ENCODE data around the gene YPEL3.

YPEL3 gene

GRCh38 chr16:30065102-30065942 lies 30.7 kb downstream of the YPEL3 start, which contains the start of gene ALDOA (continued):
- TF ChIP-seq ZNF791 (tag by site-specific recombination; IDR thresholded peaks at IDR 0.05) (no peak), ZNF10 (tag by site-specific recombination; IDR thresholded peaks at IDR 0.05) (peak; percentile 37), ZNF24 (tag by site-specific recombination; IDR thresholded peaks at IDR 0.05) (peak; percentile 97), ZNF529 (tag by site-specific recombination; IDR thresholded peaks at IDR 0.05; ENCODE audit: insufficient replicate concordance) (no peak), ZNF624 (tag by site-specific recombination; IDR thresholded peaks at IDR 0.05) (no peak), GLI4 (tag by site-specific recombination; IDR thresholded peaks at IDR 0.05) (peak; percentile 82), HOXD13 (CRISPR knock-in tag; IDR thresholded peaks at IDR 0.05; ENCODE audit: borderline replicate concordance) (0 out of 2 replicates have a peak, but pooled peaks have one; percentile 14), KLF10 (tag by site-specific recombination; IDR thresholded peaks at IDR 0.05) (peak; percentile 93), ZNF221 (tag by site-specific recombination; IDR thresholded peaks at IDR 0.05; ENCODE audit: borderline replicate concordance) (peak; percentile 14; the same call in 1 of the 2 replicates), ZNF398 (tag by site-specific recombination; IDR thresholded peaks at IDR 0.05) (peak; percentile 98), ZNF23 (tag by site-specific recombination; IDR thresholded peaks at IDR 0.05; ENCODE audit: borderline replicate concordance) (no peak), KLF8 (tag by site-specific recombination; IDR thresholded peaks at IDR 0.05) (peak; percentile 93), ZSCAN4 (tag by site-specific recombination; IDR thresholded peaks at IDR 0.05) (peak; percentile 56), ZXDB (tag by site-specific recombination; IDR thresholded peaks at IDR 0.05) (peak; percentile 98), ZNF610 (tag by site-specific recombination; IDR thresholded peaks at IDR 0.05; ENCODE audit: borderline replicate concordance) (peak; percentile 89), ZNF404 (tag by site-specific recombination; IDR thresholded peaks at IDR 0.05) (no peak), PRDM1 (tag by site-specific recombination; IDR thresholded peaks at IDR 0.05) (peak; percentile 97), MYNN (tag by site-specific recombination; IDR thresholded peaks at IDR 0.05; ENCODE audit: borderline replicate concordance) (peak; percentile 30; the same call in 1 of the 2 replicates), ZNF600 (tag by site-specific recombination; IDR thresholded peaks at IDR 0.05) (peak; percentile 98), IKZF3 (tag by site-specific recombination; IDR thresholded peaks at IDR 0.05) (peak; percentile 99), ZNF843 (tag by site-specific recombination; IDR thresholded peaks at IDR 0.05) (peak; percentile 87), ZNF530 (tag by site-specific recombination; IDR thresholded peaks at IDR 0.05; ENCODE audit: low read depth) (no peak), PRDM4 (tag by site-specific recombination; IDR thresholded peaks at IDR 0.05) (peak; percentile 63), BCL11A (tag by site-specific recombination; IDR thresholded peaks at IDR 0.05; ENCODE audit: low read depth) (peak; percentile 95; the same call in 1 of the 2 replicates), ZBTB17 (tag by site-specific recombination; IDR thresholded peaks at IDR 0.05) (peak; percentile 99), KLF16 (tag by site-specific recombination; IDR thresholded peaks at IDR 0.05) (peak; percentile 88), HOXC10 (CRISPR knock-in tag; IDR thresholded peaks at IDR 0.05) (peak; percentile 96), ZSCAN18 (tag by site-specific recombination; IDR thresholded peaks at IDR 0.05) (no peak), ZNF394 (tag by site-specific recombination; IDR thresholded peaks at IDR 0.05; ENCODE audit: borderline replicate concordance) (peak; percentile 66; the same call in 1 of the 2 replicates), OSR2 (tag by site-specific recombination; IDR thresholded peaks at IDR 0.05) (peak; percentile 37; the same call in 1 of the 2 replicates), ZSCAN23 (tag by site-specific recombination; IDR thresholded peaks at IDR 0.05) (peak; percentile 71), ZNF324 (tag by site-specific recombination; IDR thresholded peaks at IDR 0.05) (peak; percentile 95), ZEB2 (tag by site-specific recombination; IDR thresholded peaks at IDR 0.05) (peak; percentile 99), ZNF366 (tag by site-specific recombination; conservative IDR thresholded peaks at IDR 0.05) (peak; percentile 96)

Measured in HEK293 (cell line).